ENCODE results near the gene MSANTD2.

DNA sequence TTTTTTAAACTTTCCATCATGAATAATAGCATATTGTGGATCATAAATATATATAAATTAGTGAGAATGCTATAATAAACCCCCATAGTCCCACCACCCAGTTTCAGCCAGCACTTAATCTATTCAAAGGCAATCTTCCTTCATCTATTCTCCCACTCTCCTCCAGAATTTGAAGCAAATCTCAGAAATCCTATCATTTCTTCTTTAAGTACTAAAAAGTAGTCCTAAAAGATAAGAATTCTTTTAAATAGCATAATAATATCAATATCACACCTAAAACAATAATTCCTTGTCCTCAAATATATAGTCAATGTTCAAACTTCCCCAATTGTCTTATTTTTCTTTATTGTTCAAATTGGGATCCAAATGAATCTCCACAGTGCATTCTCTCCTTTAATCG lies 40.5 kb upstream of the MSANTD2 start:
- no peak for TF ChIP-seq JUND (IDR thresholded peaks at IDR 0.05)
- TF ChIP-seq, protein P1, sequence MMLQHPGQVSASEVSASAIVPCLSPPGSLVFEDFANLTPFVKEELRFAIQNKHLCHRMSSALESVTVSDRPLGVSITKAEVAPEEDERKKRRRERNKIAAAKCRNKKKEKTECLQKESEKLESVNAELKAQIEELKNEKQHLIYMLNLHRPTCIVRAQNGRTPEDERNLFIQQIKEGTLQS (IDR thresholded peaks at IDR 0.05), result no peak
- TF ChIP-seq, protein P2, sequence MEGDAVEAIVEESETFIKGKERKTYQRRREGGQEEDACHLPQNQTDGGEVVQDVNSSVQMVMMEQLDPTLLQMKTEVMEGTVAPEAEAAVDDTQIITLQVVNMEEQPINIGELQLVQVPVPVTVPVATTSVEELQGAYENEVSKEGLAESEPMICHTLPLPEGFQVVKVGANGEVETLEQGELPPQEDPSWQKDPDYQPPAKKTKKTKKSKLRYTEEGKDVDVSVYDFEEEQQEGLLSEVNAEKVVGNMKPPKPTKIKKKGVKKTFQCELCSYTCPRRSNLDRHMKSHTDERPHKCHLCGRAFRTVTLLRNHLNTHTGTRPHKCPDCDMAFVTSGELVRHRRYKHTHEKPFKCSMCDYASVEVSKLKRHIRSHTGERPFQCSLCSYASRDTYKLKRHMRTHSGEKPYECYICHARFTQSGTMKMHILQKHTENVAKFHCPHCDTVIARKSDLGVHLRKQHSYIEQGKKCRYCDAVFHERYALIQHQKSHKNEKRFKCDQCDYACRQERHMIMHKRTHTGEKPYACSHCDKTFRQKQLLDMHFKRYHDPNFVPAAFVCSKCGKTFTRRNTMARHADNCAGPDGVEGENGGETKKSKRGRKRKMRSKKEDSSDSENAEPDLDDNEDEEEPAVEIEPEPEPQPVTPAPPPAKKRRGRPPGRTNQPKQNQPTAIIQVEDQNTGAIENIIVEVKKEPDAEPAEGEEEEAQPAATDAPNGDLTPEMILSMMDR (IDR thresholded peaks at IDR 0.05; ENCODE audit: low read depth, low read length, missing input control), result no peak
- TF ChIP-seq, protein P3, sequence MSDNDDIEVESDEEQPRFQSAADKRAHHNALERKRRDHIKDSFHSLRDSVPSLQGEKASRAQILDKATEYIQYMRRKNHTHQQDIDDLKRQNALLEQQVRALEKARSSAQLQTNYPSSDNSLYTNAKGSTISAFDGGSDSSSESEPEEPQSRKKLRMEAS (IDR thresholded peaks at IDR 0.05), result no peak
- TF ChIP-seq EGR1 (IDR thresholded peaks at IDR 0.05; ENCODE audit: low read depth in 2 of 2), result no peak
- TF ChIP-seq SP1 (IDR thresholded peaks at IDR 0.05), result no peak
- TF ChIP-seq, protein P4, sequence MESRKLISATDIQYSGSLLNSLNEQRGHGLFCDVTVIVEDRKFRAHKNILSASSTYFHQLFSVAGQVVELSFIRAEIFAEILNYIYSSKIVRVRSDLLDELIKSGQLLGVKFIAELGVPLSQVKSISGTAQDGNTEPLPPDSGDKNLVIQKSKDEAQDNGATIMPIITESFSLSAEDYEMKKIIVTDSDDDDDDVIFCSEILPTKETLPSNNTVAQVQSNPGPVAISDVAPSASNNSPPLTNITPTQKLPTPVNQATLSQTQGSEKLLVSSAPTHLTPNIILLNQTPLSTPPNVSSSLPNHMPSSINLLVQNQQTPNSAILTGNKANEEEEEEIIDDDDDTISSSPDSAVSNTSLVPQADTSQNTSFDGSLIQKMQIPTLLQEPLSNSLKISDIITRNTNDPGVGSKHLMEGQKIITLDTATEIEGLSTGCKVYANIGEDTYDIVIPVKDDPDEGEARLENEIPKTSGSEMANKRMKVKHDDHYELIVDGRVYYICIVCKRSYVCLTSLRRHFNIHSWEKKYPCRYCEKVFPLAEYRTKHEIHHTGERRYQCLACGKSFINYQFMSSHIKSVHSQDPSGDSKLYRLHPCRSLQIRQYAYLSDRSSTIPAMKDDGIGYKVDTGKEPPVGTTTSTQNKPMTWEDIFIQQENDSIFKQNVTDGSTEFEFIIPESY (IDR thresholded peaks at IDR 0.05), result no peak
- no peak for TF ChIP-seq GABPA (IDR thresholded peaks at IDR 0.05 in 1 of 2, conservative IDR thresholded peaks at IDR 0.05 in 1 of 2)
- no peak for TF ChIP-seq TAF1 (conservative IDR thresholded peaks at IDR 0.05)

Data from liver (tissue), 3 donors.